Measurements from ENCODE around the gene VTI1B. TPM values are rescaled to one million over a fixed set of nuclear protein-coding genes. Genes with fewer than 3 reads are reported as not detected.
"Not testable (repeated sequence)": the region's sequence is repeated elsewhere in the genome, so short reads cannot be mapped to it uniquely, and the experiment has no call there.

Gene VTI1B
- polyA plus RNA-seq, 2 of the 4 experiments (the other 2 are of a cell fraction) = 77.5 to 102 TPM

GRCh38 chr14:67701492-67701891 is 27.1 kb upstream of the VTI1B start, which contains the start of gene RDH12:
RDH12 (plus strand) TSS chr14:67701886; CDS start chr14:67722643, 20,757 bp downstream.
- CTCF ChIA-PET = interaction anchor here (1.1 to 6.9 kb wide), 6 partner anchors 10 to 274 kb away, joined by 4 to 267 read pairs (median 24); partner anchors contain the start of genes ARG2 and PIGH
- POLR2A ChIA-PET, H3K4me3 ChIP-seq: not testable (repeated sequence)

GRCh38 chr14:67698179-67698578 is 23.7 kb upstream of the VTI1B start:
- H3K4me1 ChIP-seq = peaks cover 29% of the 10 kb centered on the region
- H3K4me2 ChIP-seq = no peak overlapping the region
- no peak for ATAC-seq
- H3K9me3 ChIP-seq = no peaks in the 10 kb centered on the region
- H3K27ac ChIP-seq = no peak overlapping the region
- POLR2A ChIA-PET = no interaction called here
- no peak overlapping the region for H3K4me3 ChIP-seq
- no peak for TF ChIP-seq FOSB (CRISPR knock-in tag; IDR thresholded peaks at IDR 0.05)
- TF ChIP-seq ATOH8 (CRISPR knock-in tag; IDR thresholded peaks at IDR 0.05; ENCODE audit: low read depth) = no peak
- TF ChIP-seq E2F6 (IDR thresholded peaks at IDR 0.05; ENCODE audit: borderline replicate concordance, low read depth) = no peak
- TF ChIP-seq PHF8 (IDR thresholded peaks at IDR 0.05; ENCODE audit: borderline replicate concordance, low read depth) = no peak
- no peak for TF ChIP-seq EHMT2 (IDR thresholded peaks at IDR 0.05; ENCODE audit: low read depth)
- no peak for TF ChIP-seq ZSCAN20 (CRISPR knock-in tag; IDR thresholded peaks at IDR 0.05)
- TF ChIP-seq NPAS2 (CRISPR knock-in tag; IDR thresholded peaks at IDR 0.05; ENCODE audit: borderline replicate concordance) = no peak
- no peak for TF ChIP-seq TP53 (CRISPR knock-in tag; IDR thresholded peaks at IDR 0.05)
- no peak for TF ChIP-seq TFCP2L1 (CRISPR knock-in tag; IDR thresholded peaks at IDR 0.05)
- TF ChIP-seq RAD21 (conservative IDR thresholded peaks at IDR 0.05 in 1 of 2, IDR thresholded peaks at IDR 0.05 in 1 of 2) = no peak
- TF ChIP-seq CEBPB (IDR thresholded peaks at IDR 0.05) = no peak
- TF ChIP-seq KDM1A (IDR thresholded peaks at IDR 0.05; ENCODE audit: low read depth) = no peak
- TF ChIP-seq NFE2L2 (conservative IDR thresholded peaks at IDR 0.05; ENCODE audit: low read length) = no peak
- TF ChIP-seq SMC3 (IDR thresholded peaks at IDR 0.05) = no peak
- no peak for TF ChIP-seq ELK1 (IDR thresholded peaks at IDR 0.05; ENCODE audit: low read depth, low read length)
- no peak for TF ChIP-seq POLR2A (IDR thresholded peaks at IDR 0.05; ENCODE audit: low read length)
- TF ChIP-seq JUN (IDR thresholded peaks at IDR 0.05) = no peak
- TF ChIP-seq RNF2 (IDR thresholded peaks at IDR 0.05; ENCODE audit: borderline replicate concordance, low read depth) = no peak
- no peak for DNase-seq (ENCODE audit: low read depth in 1 of 2, low spot score in 1 of 2)
- FAIRE-seq = no peak
- WGBS (ENCODE audit: missing lambda C conversion rate) = 26% methylated on average over 1 of the region's 1 CpG
- CTCF ChIA-PET = interaction anchor here (0.7 to 2.1 kb wide), 7 partner anchors 9 to 271 kb away, joined by 3 to 9 read pairs (median 3); no protein-coding TSS in a partner anchor

More at GRCh38 chr14:67701492-67701891, 27.1 kb upstream of the VTI1B start, which contains the start of gene RDH12:
- 82% methylated on average over 8 of the region's 8 CpGs for WGBS (ENCODE audit: missing lambda C conversion rate)
- not testable (repeated sequence) for ATAC-seq; DNase-seq (ENCODE audit: low read depth in 1 of 2, low spot score in 1 of 2); H3K9me3 ChIP-seq; FAIRE-seq; TF ChIP-seq FOSL2 (IDR thresholded peaks at IDR 0.05)
- peak; percentile 38; the same call in 1 of the 2 replicates for TF ChIP-seq FOSL2 (CRISPR knock-in tag; IDR thresholded peaks at IDR 0.05)
- Histone ChIP-seq H3K4me1 (peaks cover 28% of the 10 kb centered on the region), H3K4me2 (peak within 1 kb of the TSS; percentile 64), H3K27ac (peak within 1 kb of the TSS; percentile 61 to 68)

- H3K4me1 ChIP-seq = peaks cover 33% of the 10 kb centered on the region
- H3K4me3 ChIP-seq = no peak overlapping the region
- H3K27ac ChIP-seq = no peak overlapping the region
- WGBS (ENCODE audit: missing lambda C conversion rate) = 94% methylated on average over 4 of the region's 4 CpGs
- DNase-seq (ENCODE audit: low read depth in 1 of 2, low spot score in 1 of 2) (no peak), FAIRE-seq (no peak), ATAC-seq (no peak)
- H3K4me2 ChIP-seq = no peak overlapping the region
- TF ChIP-seq CBX2 (IDR thresholded peaks at IDR 0.05; ENCODE audit: borderline replicate concordance, low read depth) (no peak), RNF2 (IDR thresholded peaks at IDR 0.05; ENCODE audit: borderline replicate concordance, low read depth) (no peak), RAD21 (conservative IDR thresholded peaks at IDR 0.05 in 1 of 2, IDR thresholded peaks at IDR 0.05 in 1 of 2) (no peak)
- CTCF ChIA-PET = interaction anchor here (1.7 to 2.1 kb wide), 2 partner anchors 10 to 113 kb away, joined by 3 to 9 read pairs; no protein-coding TSS in a partner anchor
- POLR2A ChIA-PET = no interaction called here
- H3K9me3 ChIP-seq = no peaks in the 10 kb centered on the region
Observed at GRCh38 chr14:67697006-67697405, 22.6 kb upstream of the VTI1B start.

All from A549 (cell line).